Fibroblast of lung (primary cell): ENCODE data around the gene ZSWIM6. TPM values are rescaled to one million over a fixed set of nuclear protein-coding genes. Genes with fewer than 3 reads are reported as not detected.

Experiments
- DNase-seq, 2 donors: peaks; one replicate each; pipeline versions ENCODE4 v3.0.0 to v3.0.0-alpha.2; 2010; ENCODE audit warnings: low read depth in 2 of 2
- H2AFZ ChIP-seq: 2 replicates; pipeline ENCODE4 v1.5.1; 2012; ENCODE audit warnings: low read length, control low read depth, inconsistent platforms
- H3K27ac ChIP-seq: 2 replicates; pipeline ENCODE4 v1.5.1; 2011; ENCODE audit warnings: low read length, control low read depth; ENCODE audit not compliant: insufficient read depth
- H3K27me3 ChIP-seq: 2 replicates; pipeline ENCODE4 v1.5.1; 2011; ENCODE audit warnings: mild to moderate bottlenecking, low read length; ENCODE audit not compliant: control insufficient read depth, insufficient read depth
- H3K36me3 ChIP-seq: 2 replicates; pipeline ENCODE4 v1.5.1; 2011; ENCODE audit warnings: low read length; ENCODE audit not compliant: control insufficient read depth, insufficient read depth
- H3K4me1 ChIP-seq: 2 replicates; pipeline ENCODE4 v1.5.1; 2011; ENCODE audit warnings: low read length; ENCODE audit not compliant: control insufficient read depth, insufficient read depth; ENCODE audit errors: extremely low read depth
- H3K4me2 ChIP-seq: 2 replicates; pipeline ENCODE4 v1.5.1; 2011; ENCODE audit warnings: low read length, control low read depth; ENCODE audit not compliant: insufficient read depth; ENCODE audit errors: extremely low read depth
- H3K4me3 ChIP-seq, 4 experiments: fragments of 200-600 bp in 1 of 4; sonication (generic) in 1 of 4; replicated peaks in 1 of 4; 2 replicates each; pipeline ENCODE4 v1.5.1; 2011 to 2016; ENCODE audit warnings: low read length in 4 of 4, low read depth in 3 of 4, mild to moderate bottlenecking in 3 of 4, control low read depth in 2 of 4, inconsistent platforms in 1 of 4, mixed read lengths in 1 of 4; ENCODE audit not compliant: insufficient read depth in 1 of 4; ENCODE audit errors: control extremely low read depth in 1 of 4
- H3K79me2 ChIP-seq: 2 replicates; pipeline ENCODE4 v1.5.1; 2012; ENCODE audit warnings: mild to moderate bottlenecking, low read length, inconsistent platforms; ENCODE audit not compliant: control insufficient read depth, insufficient read depth
- H3K9ac ChIP-seq: 2 replicates; pipeline ENCODE4 v1.5.1; 2011; ENCODE audit warnings: mild to moderate bottlenecking, low read length, control low read depth; ENCODE audit not compliant: insufficient read depth
- H3K9me3 ChIP-seq: 2 replicates; pipeline ENCODE4 v1.5.1; 2012; ENCODE audit warnings: low read depth, low read length; ENCODE audit not compliant: control insufficient read depth, insufficient read depth
- H4K20me1 ChIP-seq: 2 replicates; pipeline ENCODE4 v1.5.1; 2011; ENCODE audit warnings: low read length; ENCODE audit not compliant: control insufficient read depth, insufficient read depth; ENCODE audit errors: extremely low read depth
- EZH2 ChIP-seq: IDR thresholded peaks from 2 replicates; pipeline ENCODE4 v1.5.1; 2012; ENCODE audit warnings: low read length, control low read depth, mild to moderate bottlenecking; ENCODE audit errors: missing control alignments
- polyA plus RNA-seq, 2 donors: library from polyadenylated mRNA; depleted of rRNA in 1 of 2; stranded (reverse) in 1 of 2; unstranded in 1 of 2; fragments of >200 nt; gene quantifications; 2 replicates each; pipeline ENCODE4 v1.2.1, GENCODE V29; 2011 to 2012; ENCODE audit warnings: missing spikeins in 1 of 2
- total RNA-seq: library from RNA; depleted of rRNA; stranded (reverse); fragments of >200 nt; gene quantifications from 2 replicates; pipeline ENCODE4 v1.2.1, GENCODE V29; 2014
- TF ChIP-seq, protein P1 (sequence below), 2 donors: IDR thresholded peaks in 1 of 2; conservative IDR thresholded peaks in 1 of 2; 1 replicate in 1 of 2; 2 replicates in 1 of 2; pipeline ENCODE4 v1.5.1; 2011 to 2012; ENCODE audit warnings: low read length in 2 of 2, control low read depth in 1 of 2, inconsistent platforms in 1 of 2, low read depth in 1 of 2, mild to moderate bottlenecking in 1 of 2

Gene ZSWIM6
- total and polyA plus RNA-seq, 2 donors (not counting 1 experiment from before 2014, with no cell fraction given): 23.5 to 26.6 TPM

GRCh38 chr5:61401726-61402125, 69.7 kb downstream of the ZSWIM6 start:
- H3K79me2 ChIP-seq: peaks cover 86% of the 10 kb centered on the region
- H3K4me2 ChIP-seq: no peak overlapping the region
- peak; percentile 29 to 89 for DNase-seq
- H3K36me3 ChIP-seq: no peaks in the 10 kb centered on the region
- H3K27me3 ChIP-seq: no peaks in the 10 kb centered on the region
- H3K27ac ChIP-seq: no peak overlapping the region
- TF ChIP-seq EZH2: no peak
- H3K9me3 ChIP-seq: no peaks in the 10 kb centered on the region
- no peak overlapping the region for H3K9ac ChIP-seq
- H4K20me1 ChIP-seq: peaks cover 12% of the 10 kb centered on the region
- H3K4me3 ChIP-seq: no peak overlapping the region
- H3K4me1 ChIP-seq: peaks cover 6% of the 10 kb centered on the region
- H2AFZ ChIP-seq: no peak overlapping the region

GRCh38 chr5:61402244-61402823, 70.3 kb downstream of the ZSWIM6 start:
- H3K27me3 ChIP-seq: no peaks in the 10 kb centered on the region
- H3K36me3 ChIP-seq: no peaks in the 10 kb centered on the region
- H3K79me2 ChIP-seq: peaks cover 80% of the 10 kb centered on the region
- H4K20me1 ChIP-seq: peaks cover 12% of the 10 kb centered on the region
- no peak for DNase-seq
- H3K4me2 ChIP-seq: no peak overlapping the region
- H3K4me1 ChIP-seq: peaks cover 5% of the 10 kb centered on the region
- no peaks in the 10 kb centered on the region for H3K9me3 ChIP-seq
- H3K4me3 ChIP-seq: no peak overlapping the region
- H3K27ac ChIP-seq: no peak overlapping the region
- H3K9ac ChIP-seq: no peak overlapping the region
- no peak for TF ChIP-seq EZH2
- TF ChIP-seq, protein P1, sequence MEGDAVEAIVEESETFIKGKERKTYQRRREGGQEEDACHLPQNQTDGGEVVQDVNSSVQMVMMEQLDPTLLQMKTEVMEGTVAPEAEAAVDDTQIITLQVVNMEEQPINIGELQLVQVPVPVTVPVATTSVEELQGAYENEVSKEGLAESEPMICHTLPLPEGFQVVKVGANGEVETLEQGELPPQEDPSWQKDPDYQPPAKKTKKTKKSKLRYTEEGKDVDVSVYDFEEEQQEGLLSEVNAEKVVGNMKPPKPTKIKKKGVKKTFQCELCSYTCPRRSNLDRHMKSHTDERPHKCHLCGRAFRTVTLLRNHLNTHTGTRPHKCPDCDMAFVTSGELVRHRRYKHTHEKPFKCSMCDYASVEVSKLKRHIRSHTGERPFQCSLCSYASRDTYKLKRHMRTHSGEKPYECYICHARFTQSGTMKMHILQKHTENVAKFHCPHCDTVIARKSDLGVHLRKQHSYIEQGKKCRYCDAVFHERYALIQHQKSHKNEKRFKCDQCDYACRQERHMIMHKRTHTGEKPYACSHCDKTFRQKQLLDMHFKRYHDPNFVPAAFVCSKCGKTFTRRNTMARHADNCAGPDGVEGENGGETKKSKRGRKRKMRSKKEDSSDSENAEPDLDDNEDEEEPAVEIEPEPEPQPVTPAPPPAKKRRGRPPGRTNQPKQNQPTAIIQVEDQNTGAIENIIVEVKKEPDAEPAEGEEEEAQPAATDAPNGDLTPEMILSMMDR (conservative IDR thresholded peaks at IDR 0.05 in 1 of 2, IDR thresholded peaks at IDR 0.05 in 1 of 2; ENCODE audit: low read depth in 1 of 2, low read length in 2 of 2): no peak
- no peak overlapping the region for H2AFZ ChIP-seq

GRCh38 chr5:61402970-61403900, 71.2 kb downstream of the ZSWIM6 start:
- Histone ChIP-seq H3K27me3 (no peaks in the 10 kb centered on the region), H3K4me1 (peaks cover 5% of the 10 kb centered on the region), H4K20me1 (peaks cover 12% of the 10 kb centered on the region), H3K27ac (no peak overlapping the region), H3K9me3 (no peaks in the 10 kb centered on the region), H3K9ac (no peak overlapping the region), H3K36me3 (no peaks in the 10 kb centered on the region), H3K79me2 (peaks cover 76% of the 10 kb centered on the region), H3K4me3 (no peak overlapping the region), H2AFZ (no peak overlapping the region), H3K4me2 (no peak overlapping the region)
- no peak for DNase-seq
- TF ChIP-seq EZH2: no peak
